H9 (cell line): ENCODE results near the gene LPAR1. TPM values are rescaled to one million over a fixed set of nuclear protein-coding genes. Genes with fewer than 3 reads are reported as not detected.

Experiments
- DNase-seq: peaks from one replicate; pipeline ENCODE4 v3.0.0-alpha.2; 2017
- H2AFZ ChIP-seq: one replicate; pipeline ENCODE4 v1.6.1; 2013; ENCODE audit warnings: mild to moderate bottlenecking, low read length, control low read depth, moderate library complexity
- H2AK5ac ChIP-seq: 2 replicates; pipeline ENCODE4 v1.6.1; 2013; ENCODE audit warnings: low read length, control low read depth, mixed read lengths; ENCODE audit not compliant: insufficient read length
- H2BK120ac ChIP-seq: one replicate; pipeline ENCODE4 v1.6.1; 2013; ENCODE audit warnings: low read depth, mild to moderate bottlenecking, low read length, control low read depth, inconsistent platforms; ENCODE audit not compliant: poor library complexity, severe bottlenecking
- H2BK12ac ChIP-seq: 2 replicates; pipeline ENCODE4 v1.6.1; 2013; ENCODE audit warnings: low read length, control low read depth, mixed read lengths, low read depth; ENCODE audit not compliant: insufficient read length
- H2BK15ac ChIP-seq: 2 replicates; pipeline ENCODE4 v1.6.1; 2013; ENCODE audit warnings: low read depth, low read length, control low read depth
- H2BK20ac ChIP-seq: one replicate; pipeline ENCODE4 v1.6.1; 2013; ENCODE audit warnings: low read depth, mild to moderate bottlenecking, low read length, control low read depth, inconsistent platforms; ENCODE audit not compliant: poor library complexity, severe bottlenecking
- H2BK5ac ChIP-seq: 2 replicates; pipeline ENCODE4 v1.6.1; 2013; ENCODE audit warnings: low read length, control low read depth, mixed read lengths; ENCODE audit not compliant: insufficient read length
- H3K14ac ChIP-seq: 2 replicates; pipeline ENCODE4 v1.6.1; 2013; ENCODE audit warnings: low read length, control low read depth; ENCODE audit not compliant: insufficient read depth
- H3K18ac ChIP-seq: 2 replicates; pipeline ENCODE4 v1.6.1; 2013; ENCODE audit warnings: low read depth, mild to moderate bottlenecking, mixed read lengths, low read length, control low read depth; ENCODE audit not compliant: insufficient read length
- H3K23ac ChIP-seq: 2 replicates; pipeline ENCODE4 v1.6.1; 2013; ENCODE audit warnings: low read length, control low read depth, mixed read lengths, low read depth; ENCODE audit not compliant: insufficient read length
- H3K23me2 ChIP-seq: 2 replicates; pipeline ENCODE4 v1.6.1; 2013; ENCODE audit warnings: low read depth, mild to moderate bottlenecking, mixed read lengths, low read length, control low read depth; ENCODE audit not compliant: insufficient read length, poor library complexity, severe bottlenecking
- H3K27ac ChIP-seq: 2 replicates; pipeline ENCODE4 v1.5.1; 2013; ENCODE audit warnings: low read length, control low read depth, mixed read lengths, low read depth; ENCODE audit not compliant: insufficient read length
- H3K27me3 ChIP-seq: 2 replicates; pipeline ENCODE4 v1.6.1; 2013; ENCODE audit warnings: low read length, control low read depth, inconsistent platforms; ENCODE audit not compliant: insufficient read depth
- H3K4ac ChIP-seq: 2 replicates; pipeline ENCODE4 v1.6.1; 2013; ENCODE audit warnings: low read depth, mild to moderate bottlenecking, control low read depth, inconsistent platforms, low read length, moderate library complexity
- H3K4me1 ChIP-seq: 2 replicates; pipeline ENCODE4 v1.6.1; 2013; ENCODE audit warnings: low read length, control low read depth, inconsistent platforms; ENCODE audit not compliant: insufficient read depth
- H3K4me2 ChIP-seq: 2 replicates; pipeline ENCODE4 v1.6.1; 2013; ENCODE audit warnings: low read length, control low read depth, mixed read lengths; ENCODE audit not compliant: insufficient read length, insufficient read depth
- H3K56ac ChIP-seq: 2 replicates; pipeline ENCODE4 v1.6.1; 2013; ENCODE audit warnings: low read depth, mild to moderate bottlenecking, mixed read lengths, low read length, control low read depth; ENCODE audit not compliant: insufficient read length
- H3K79me1 ChIP-seq: 2 replicates; pipeline ENCODE4 v1.6.1; 2013; ENCODE audit warnings: low read depth, mild to moderate bottlenecking, moderate library complexity, low read length, control low read depth, inconsistent platforms; ENCODE audit not compliant: insufficient read depth, poor library complexity, severe bottlenecking
- H3K79me2 ChIP-seq: 2 replicates; pipeline ENCODE4 v1.6.1; 2013; ENCODE audit warnings: low read length, control low read depth, inconsistent platforms; ENCODE audit not compliant: insufficient read depth
- H3K9ac ChIP-seq: 2 replicates; pipeline ENCODE4 v1.6.1; 2013; ENCODE audit warnings: low read length, control low read depth, mixed read lengths; ENCODE audit not compliant: insufficient read length; ENCODE audit errors: extremely low read depth
- H3K9me3 ChIP-seq: one replicate; pipeline ENCODE4 v1.6.1; 2013; ENCODE audit warnings: low read depth, low read length, inconsistent platforms; ENCODE audit not compliant: control insufficient read depth
- H3T11ph ChIP-seq: one replicate; pipeline ENCODE4 v1.6.1; 2013; ENCODE audit warnings: mild to moderate bottlenecking, low read length, control low read depth, inconsistent platforms
- H4K20me1 ChIP-seq: one replicate; pipeline ENCODE4 v1.6.1; 2013; ENCODE audit not compliant: control insufficient read depth, insufficient read length, insufficient read depth
- H4K5ac ChIP-seq: 2 replicates; pipeline ENCODE4 v1.6.1; 2013; ENCODE audit warnings: low read depth, mild to moderate bottlenecking, mixed read lengths, low read length, control low read depth; ENCODE audit not compliant: insufficient read length
- H4K8ac ChIP-seq: replicated peaks from 2 replicates; pipeline ENCODE4 v1.6.1; 2013; ENCODE audit warnings: low read length, control low read depth, mixed read lengths, low read depth; ENCODE audit not compliant: insufficient read length
- H4K91ac ChIP-seq: 2 replicates; pipeline ENCODE4 v1.6.1; 2013; ENCODE audit warnings: low read depth, mild to moderate bottlenecking, moderate library complexity, mixed read lengths, low read length, control low read depth; ENCODE audit not compliant: insufficient read length
- H3K27ac Mint-ChIP-seq, 3 experiments: 2 replicates in 2 of 3; 3 replicates in 1 of 3; pipeline ENCODE4 v1.8.0; 2020 to 2021; ENCODE audit warnings: mixed read lengths in 3 of 3, mild to moderate bottlenecking in 1 of 3, moderate library complexity in 1 of 3
- H3K27me3 Mint-ChIP-seq: 2 replicates; pipeline ENCODE4 v1.8.0; 2021; ENCODE audit warnings: low read depth, mild to moderate bottlenecking, moderate library complexity, mixed read lengths
- H3K36me3 Mint-ChIP-seq, 3 experiments: 2 replicates in 2 of 3; 3 replicates in 1 of 3; pipeline ENCODE4 v1.8.0; 2020 to 2021; ENCODE audit warnings: low read depth in 3 of 3, mixed read lengths in 3 of 3; ENCODE audit not compliant: insufficient read depth in 1 of 3
- H3K4me1 Mint-ChIP-seq, 2 experiments: 2 replicates each; pipeline ENCODE4 v1.8.0; 2020; ENCODE audit warnings: mixed read lengths in 2 of 2
- H3K4me3 Mint-ChIP-seq, 2 experiments: 2 replicates in 1 of 2; 3 replicates in 1 of 2; pipeline ENCODE4 v1.8.0; 2020 to 2021; ENCODE audit warnings: mild to moderate bottlenecking in 2 of 2, mixed read lengths in 2 of 2, moderate library complexity in 1 of 2
- H3K9me3 Mint-ChIP-seq, 2 experiments: 2 replicates in 1 of 2; 3 replicates in 1 of 2; pipeline ENCODE4 v1.8.0; 2020; ENCODE audit warnings: mild to moderate bottlenecking in 2 of 2, mixed read lengths in 2 of 2, moderate library complexity in 1 of 2
- CTCF ChIP-seq: fragments of 200-600 bp; sonication (generic); conservative IDR thresholded peaks from 3 replicates; pipeline ENCODE4 v1.8.0; 2021; ENCODE audit warnings: antibody characterized with exemption, mild to moderate bottlenecking
- WGBS: extraction: QIAGEN DNeasy Blood & Tissue Kit; methylation state at CpG from one replicate; pipeline ENCODE4 v1.1.7; 2013; ENCODE audit warnings: missing lambda C conversion rate, low lambda C conversion rate, mixed read lengths; ENCODE audit not compliant: insufficient read length; ENCODE audit errors: extremely low coverage; 5-methylcytosine and 5-hydroxymethylcytosine counted together
- total RNA-seq: library from RNA; stranded (reverse); gene quantifications from 2 replicates; pipeline ENCODE4 v1.2.1, GENCODE V29; 2021

LPAR1 gene
- total RNA-seq, 1 experiment from 2014 or later: 1.3 TPM

- Histone ChIP-seq H4K5ac (no peak overlapping the region), H3K14ac (no peak overlapping the region), H2AFZ (no peak overlapping the region), H3K56ac (no peak overlapping the region), H2BK120ac (no peak overlapping the region), H3K18ac (no peak overlapping the region), H3K79me1 (no peaks in the 10 kb centered on the region), H3K9ac (no peak overlapping the region), H4K91ac (no peak overlapping the region), H3K79me2 (no peaks in the 10 kb centered on the region), H3K27ac (no peak overlapping the region), H2AK5ac (no peak overlapping the region), H2BK5ac (no peak overlapping the region), H3T11ph (no peak overlapping the region), H2BK12ac (no peak overlapping the region), H3K23ac (no peak overlapping the region), H3K4ac (no peak overlapping the region), H3K4me2 (peak overlapping the region; percentile 61), H3K27me3 (no peaks in the 10 kb centered on the region), H4K8ac (no peak overlapping the region), H3K9me3 (no peaks in the 10 kb centered on the region), H2BK15ac (no peak overlapping the region), H2BK20ac (no peak overlapping the region), H3K4me1 (peaks cover 3% of the 10 kb centered on the region; the same call in 1 of the 2 replicates), H3K23me2 (no peaks in the 10 kb centered on the region), H4K20me1 (no peaks in the 10 kb centered on the region)
- Mint-ChIP-seq H3K36me3 (peaks cover 0 to 5% (median 0%) of the 10 kb centered on the region in 3 experiments; a peak in 2 of 7 replicates), H3K27ac (peak overlapping the region in 2 of 3 experiments; percentile 33 to 62; a peak in 4 of 7 replicates), H3K4me3 (peak overlapping the region in 1 of 2 experiments; percentile 10; a peak in 2 of 5 replicates), H3K4me1 (peaks cover 22% of the 10 kb centered on the region in 2 experiments), H3K9me3 (peaks cover 9 to 14% of the 10 kb centered on the region in 2 experiments), H3K27me3 (no peaks in the 10 kb centered on the region)
- no peak for TF ChIP-seq CTCF
- DNase-seq: no peak
- no CpG with 5 or more reads among the region's 2 CpGs for WGBS
Observed at GRCh38 chr9:110984890-110985437, 53.3 kb downstream of the LPAR1 start.
